MCF 10A (cell line): Measurements from ENCODE around the gene CACNA1S. TPM values are rescaled to one million over a fixed set of nuclear protein-coding genes. Genes with fewer than 3 reads are reported as not detected.

Source experiments
- BruUV-seq: library from RNA; stranded (reverse); fragments of 400-500 nt; replicated peaks from 2 replicates; lab custom pipeline; 2021; lab: Mats Ljungman, UMichigan
- CTCF ChIA-PET: fragments of 300-600 bp; sonication (Branson Sonifier 250); formaldehyde crosslinking; extraction: SDS; loops from one replicate; lab custom pipeline; 2021; ENCODE audit warnings: antibody characterized with exemption, inconsistent platforms; lab: Yijun Ruan, JAX
- POLR2A ChIA-PET: fragments of 300-600, 350-650 bp; sonication (Branson Sonifier 250); formaldehyde crosslinking; extraction: SDS; loops from one replicate; lab custom pipeline; 2020; ENCODE audit warnings: antibody characterized with exemption, inconsistent platforms; lab: Yijun Ruan, JAX
- DNase-seq: peaks from one replicate; pipeline ENCODE4 v3.0.0-alpha.2; 2018; ENCODE audit not compliant: unreplicated experiment
- H3K27ac Mint-ChIP-seq: one replicate; pipeline ENCODE4 v1.8.0; 2022; ENCODE audit warnings: mild to moderate bottlenecking, low read depth, mixed read lengths; ENCODE audit not compliant: unreplicated experiment
- H3K27me3 Mint-ChIP-seq: one replicate; pipeline ENCODE4 v1.8.0; 2022; ENCODE audit warnings: mixed read lengths; ENCODE audit not compliant: insufficient read depth, unreplicated experiment
- H3K36me3 Mint-ChIP-seq: one replicate; pipeline ENCODE4 v1.8.0; 2022; ENCODE audit warnings: mild to moderate bottlenecking, moderate library complexity, mixed read lengths; ENCODE audit not compliant: insufficient read depth, unreplicated experiment
- H3K4me1 Mint-ChIP-seq: one replicate; pipeline ENCODE4 v1.8.0; 2022; ENCODE audit warnings: mixed read lengths; ENCODE audit not compliant: insufficient read depth, unreplicated experiment
- H3K4me3 Mint-ChIP-seq: one replicate; pipeline ENCODE4 v1.8.0; 2022; ENCODE audit warnings: mild to moderate bottlenecking, moderate library complexity, mixed read lengths; ENCODE audit not compliant: unreplicated experiment
- H3K9me3 Mint-ChIP-seq: one replicate; pipeline ENCODE4 v1.8.0; 2022; ENCODE audit warnings: mixed read lengths; ENCODE audit not compliant: unreplicated experiment
- CTCF ChIP-seq: fragments of 200-600 bp; IDR thresholded peaks from one replicate; pipeline ENCODE4 v1.8.0; 2022; ENCODE audit warnings: antibody characterized with exemption, mild to moderate bottlenecking; ENCODE audit not compliant: unreplicated experiment
- intact Hi-C: fragments of 100-400 bp; cut with micrococcal nuclease; formaldehyde crosslinking; loops from 2 replicates; pipeline ENCODE4 v1.14.1; 2022
- total RNA-seq: library from RNA; stranded (reverse); gene quantifications from 2 replicates; pipeline ENCODE4 v1.2.3, GENCODE V29; 2022

Gene CACNA1S
- total RNA-seq, 1 experiment from 2014 or later: not detected

GRCh38 chr1:200991097-200991614 is 121.1 kb downstream of the CACNA1S start:
- ChIA-PET POLR2A (no interaction called here), CTCF (interaction anchor here (0.6 to 5.0 kb wide), 8 partner anchors 11 to 371 kb away, joined by 3 to 36 read pairs (median 3); no protein-coding TSS in a partner anchor)
- intact Hi-C loops: no loop called here
- no TSS peak for BruUV-seq
- H3K27me3 Mint-ChIP-seq: no peaks in the 10 kb centered on the region
- no peak overlapping the region for H3K4me3 Mint-ChIP-seq
- no peak overlapping the region for H3K27ac Mint-ChIP-seq
- TF ChIP-seq CTCF: no peak
- no peaks in the 10 kb centered on the region for H3K4me1 Mint-ChIP-seq
- no peaks in the 10 kb centered on the region for H3K9me3 Mint-ChIP-seq
- H3K36me3 Mint-ChIP-seq: peaks cover 6% of the 10 kb centered on the region
- no peak for DNase-seq

GRCh38 chr1:200990114-200990513 is 122.1 kb downstream of the CACNA1S start:
- ChIA-PET POLR2A (no interaction called here), CTCF (interaction anchor here (0.5 to 5.0 kb wide), 4 partner anchors 10 to 101 kb away, joined by 3 to 31 read pairs (median 12); no protein-coding TSS in a partner anchor)
- TF ChIP-seq CTCF: no peak
- no TSS peak for BruUV-seq
- H3K27ac Mint-ChIP-seq: no peak overlapping the region
- peaks cover 6% of the 10 kb centered on the region for H3K36me3 Mint-ChIP-seq
- intact Hi-C loops: no loop called here
- no peak overlapping the region for H3K4me3 Mint-ChIP-seq
- DNase-seq: no peak
- H3K27me3 Mint-ChIP-seq: no peaks in the 10 kb centered on the region
- H3K9me3 Mint-ChIP-seq: no peaks in the 10 kb centered on the region
- no peaks in the 10 kb centered on the region for H3K4me1 Mint-ChIP-seq

Other genes starting within 250 kb of the CACNA1S start
- gene GPR25, start 239.4 kb downstream of the CACNA1S start, total RNA-seq: 0.25 and 0.68 TPM in 2 replicates
- gene INAVA, start 217.5 kb downstream of the CACNA1S start, total RNA-seq: 25.1 and 30.5 TPM in 2 replicates
- 9.5 and 12.7 TPM in 2 replicates for gene KIF21B, start 88.7 kb downstream of the CACNA1S start, total RNA-seq
- not detected in 2 replicates for gene ASCL5, start 14.8 kb upstream of the CACNA1S start, total RNA-seq
- gene TMEM9, start 42.0 kb upstream of the CACNA1S start, total RNA-seq: 67.2 and 71.7 TPM in 2 replicates
- 0.05 and 0.26 TPM in 2 replicates for gene IGFN1, start 78.4 kb upstream of the CACNA1S start, total RNA-seq
- 0.30 and 0.32 TPM in 2 replicates for gene PKP1, start 171.1 kb upstream of the CACNA1S start, total RNA-seq